Activated CD8-positive, alpha-beta T cell treated with anti-CD3 and anti-CD28 coated beads for 36 hours (primary cell): ENCODE data around the gene CAMSAP2. TPM values are rescaled to one million over a fixed set of nuclear protein-coding genes. Genes with fewer than 3 reads are reported as not detected.

Experiments
- ATAC-seq: fragments of 200-7000 bp; cut with Tn5 transposase; one replicate; pipeline ENCODE4 v1.10.0; 2021; ENCODE audit warnings: mild to moderate bottlenecking, moderate library complexity
- CTCF ChIA-PET: fragments of 350-600 bp; sonication (Branson Sonifier 250); formaldehyde crosslinking; loops from one replicate; lab custom pipeline; 2021; ENCODE audit warnings: antibody characterized with exemption; lab: Charles Lee
- POLR2A ChIA-PET: fragments of 350-600 bp; sonication (Branson Sonifier 250); formaldehyde crosslinking; loops from one replicate; lab custom pipeline; 2021; ENCODE audit warnings: antibody characterized with exemption; lab: Charles Lee
- DNase-seq: peaks from one replicate; pipeline ENCODE4 v3.0.0-alpha.2; 2020
- H3K27ac Mint-ChIP-seq: one replicate; pipeline ENCODE4 v1.8.0; 2021; ENCODE audit warnings: mild to moderate bottlenecking, mixed read lengths
- H3K27me3 Mint-ChIP-seq: one replicate; pipeline ENCODE4 v1.8.0; 2021; ENCODE audit warnings: mixed read lengths
- H3K36me3 Mint-ChIP-seq: one replicate; pipeline ENCODE4 v1.8.0; 2021; ENCODE audit warnings: low read depth, mixed read lengths
- H3K4me1 Mint-ChIP-seq: one replicate; pipeline ENCODE4 v1.8.0; 2021; ENCODE audit warnings: low read depth, mixed read lengths
- H3K4me3 Mint-ChIP-seq: one replicate; pipeline ENCODE4 v1.8.0; 2021; ENCODE audit warnings: mild to moderate bottlenecking, moderate library complexity, mixed read lengths
- H3K9me3 Mint-ChIP-seq: one replicate; pipeline ENCODE4 v1.8.0; 2021; ENCODE audit warnings: mixed read lengths
- intact Hi-C: fragments of 100-400 bp; cut with micrococcal nuclease; formaldehyde crosslinking; loops from one replicate; pipeline ENCODE4 v1.10.0; 2022
- total RNA-seq, 2 experiments: library from RNA; stranded (reverse); gene quantifications; one replicate each; pipeline ENCODE4 v1.2.3, GENCODE V29; 2021
- TF ChIP-seq, protein P1 (sequence below): fragments of 200-600 bp; IDR thresholded peaks from one replicate; pipeline ENCODE4 v1.8.0; 2022; ENCODE audit warnings: antibody characterized with exemption, mild to moderate bottlenecking

The CAMSAP2 gene
- total RNA-seq, 2 experiments from 2014 or later, result 1.8 to 2.1 TPM

DNA sequence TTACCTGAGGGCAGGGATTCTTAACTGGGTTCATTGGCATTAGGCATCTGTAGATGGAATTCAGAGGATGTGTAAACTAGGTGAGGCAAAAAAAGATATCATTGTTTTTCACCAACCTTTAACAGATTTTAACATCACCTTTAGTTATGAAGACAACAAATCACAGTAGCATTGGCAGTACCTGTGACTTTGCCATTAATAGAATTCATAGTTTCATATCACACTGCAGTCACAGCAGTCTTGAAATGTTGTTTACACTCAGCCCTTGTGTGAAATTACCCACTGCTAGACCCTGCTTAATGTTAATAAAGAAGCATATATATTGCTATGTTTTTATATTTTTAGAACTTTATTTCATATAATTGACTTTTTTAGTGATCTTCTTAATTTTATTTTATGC lies 154.3 kb downstream of the CAMSAP2 start:
- Mint-ChIP-seq H3K36me3 (no peaks in the 10 kb centered on the region), H3K27ac (no peak overlapping the region), H3K4me3 (no peak overlapping the region), H3K27me3 (peaks cover 35% of the 10 kb centered on the region), H3K4me1 (peaks cover 39% of the 10 kb centered on the region), H3K9me3 (no peaks in the 10 kb centered on the region)
- TF ChIP-seq, protein P1, sequence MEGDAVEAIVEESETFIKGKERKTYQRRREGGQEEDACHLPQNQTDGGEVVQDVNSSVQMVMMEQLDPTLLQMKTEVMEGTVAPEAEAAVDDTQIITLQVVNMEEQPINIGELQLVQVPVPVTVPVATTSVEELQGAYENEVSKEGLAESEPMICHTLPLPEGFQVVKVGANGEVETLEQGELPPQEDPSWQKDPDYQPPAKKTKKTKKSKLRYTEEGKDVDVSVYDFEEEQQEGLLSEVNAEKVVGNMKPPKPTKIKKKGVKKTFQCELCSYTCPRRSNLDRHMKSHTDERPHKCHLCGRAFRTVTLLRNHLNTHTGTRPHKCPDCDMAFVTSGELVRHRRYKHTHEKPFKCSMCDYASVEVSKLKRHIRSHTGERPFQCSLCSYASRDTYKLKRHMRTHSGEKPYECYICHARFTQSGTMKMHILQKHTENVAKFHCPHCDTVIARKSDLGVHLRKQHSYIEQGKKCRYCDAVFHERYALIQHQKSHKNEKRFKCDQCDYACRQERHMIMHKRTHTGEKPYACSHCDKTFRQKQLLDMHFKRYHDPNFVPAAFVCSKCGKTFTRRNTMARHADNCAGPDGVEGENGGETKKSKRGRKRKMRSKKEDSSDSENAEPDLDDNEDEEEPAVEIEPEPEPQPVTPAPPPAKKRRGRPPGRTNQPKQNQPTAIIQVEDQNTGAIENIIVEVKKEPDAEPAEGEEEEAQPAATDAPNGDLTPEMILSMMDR, result no peak
- CTCF ChIA-PET, result interaction anchor here (1.3 kb wide), 1 partner anchor 8 kb away, joined by 3 read pairs; no protein-coding TSS in a partner anchor
- DNase-seq, result no peak
- ATAC-seq, result no peak
- POLR2A ChIA-PET, result no interaction called here
- intact Hi-C loops, result no loop called here

DNA sequence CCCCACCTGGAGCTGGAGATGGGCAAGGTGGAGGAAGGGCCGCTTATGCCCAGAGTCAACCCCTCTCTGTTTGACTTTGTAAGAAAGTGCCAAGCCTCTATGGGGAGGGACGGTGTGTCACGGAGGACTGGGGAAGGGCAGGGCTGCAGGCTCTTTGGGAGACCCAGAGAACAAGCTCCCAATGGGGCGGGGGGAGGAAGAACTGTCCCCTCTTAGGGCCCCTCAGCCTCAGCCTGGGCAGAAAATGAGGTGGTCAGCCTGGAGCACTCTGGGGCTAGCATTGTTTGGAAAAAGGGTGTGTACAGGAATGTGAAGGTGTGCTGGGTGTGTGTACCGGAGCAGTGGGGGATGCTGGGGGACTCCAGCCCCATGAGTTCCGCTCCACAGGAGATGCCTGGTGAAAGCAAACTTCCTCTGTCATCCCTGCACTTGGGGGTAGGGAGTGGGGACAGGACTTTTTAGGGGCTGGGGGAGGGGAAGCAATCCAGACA lies 154.8 kb downstream of the CAMSAP2 start:
- no peaks in the 10 kb centered on the region for H3K36me3 Mint-ChIP-seq
- intact Hi-C loops, result no loop called here
- H3K4me3 Mint-ChIP-seq, result no peak overlapping the region
- TF ChIP-seq, protein P1, result no peak
- H3K27ac Mint-ChIP-seq, result no peak overlapping the region
- DNase-seq, result no peak
- H3K4me1 Mint-ChIP-seq, result peaks cover 34% of the 10 kb centered on the region
- peaks cover 35% of the 10 kb centered on the region for H3K27me3 Mint-ChIP-seq
- H3K9me3 Mint-ChIP-seq, result no peaks in the 10 kb centered on the region
- ATAC-seq, result no peak
- POLR2A ChIA-PET, result no interaction called here
- CTCF ChIA-PET, result no interaction called here

DNA sequence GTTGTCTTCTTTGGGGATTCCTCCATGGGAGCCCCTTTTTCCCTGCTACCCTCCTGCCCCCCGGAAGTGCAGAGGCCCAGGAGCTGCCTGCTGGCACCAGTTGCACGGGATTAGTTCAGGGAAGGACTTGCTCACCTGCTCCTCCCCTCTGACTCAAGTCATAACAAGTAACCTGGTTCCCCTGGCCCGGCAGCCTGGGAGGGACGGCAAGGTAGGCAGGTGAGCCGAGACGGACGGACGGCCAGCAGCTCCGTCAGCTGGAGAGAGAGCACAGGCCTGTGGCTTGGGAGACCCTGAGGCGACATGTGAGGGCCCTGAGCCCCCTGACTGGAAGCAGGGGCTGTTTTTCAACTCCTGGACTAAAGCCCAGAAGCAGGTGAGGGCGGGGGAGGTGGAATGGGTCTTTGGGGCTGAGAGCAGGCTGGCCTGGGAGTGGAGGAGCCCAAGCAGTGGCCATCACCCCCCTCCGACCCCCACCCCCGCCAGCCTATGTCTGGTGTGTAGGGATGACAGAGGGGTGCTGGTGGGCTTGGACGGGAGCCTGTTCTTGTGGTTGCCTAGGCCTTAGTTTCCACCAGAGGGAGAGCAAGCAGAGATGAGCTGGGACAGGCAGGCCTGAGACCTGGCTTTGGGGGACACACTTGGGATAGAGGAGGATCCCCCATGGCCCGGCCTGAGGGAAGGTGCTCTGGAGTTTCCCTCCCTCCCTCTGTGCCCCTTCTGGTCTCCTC lies 156.2 kb downstream of the CAMSAP2 start, which contains the start of gene INAVA:
TSS of gene INAVA (plus strand) at position 189 of the 731 bp plus-strand sequence. CDS start 3,501 bp downstream, outside the sequence.
- peaks cover 19% of the 10 kb centered on the region for H3K4me1 Mint-ChIP-seq

DNA sequence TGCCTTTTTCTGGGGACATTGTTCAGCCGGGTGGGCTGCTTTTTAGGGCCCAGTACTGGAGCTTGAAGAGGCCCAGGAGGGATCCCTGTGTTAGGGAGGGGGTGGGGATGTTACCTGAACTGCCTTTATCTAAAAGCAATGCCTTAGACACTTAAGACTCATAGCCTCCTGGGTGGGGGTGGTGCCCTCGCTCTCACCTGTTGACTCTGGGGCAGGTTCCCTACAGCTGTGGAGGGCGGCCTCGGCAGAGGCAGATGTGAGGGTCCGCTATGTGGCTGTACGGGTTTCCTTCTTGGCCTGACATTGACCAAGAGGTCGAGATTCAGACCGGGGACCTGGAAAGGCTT lies 156.7 kb downstream of the CAMSAP2 start:
- H3K9me3 Mint-ChIP-seq, result no peaks in the 10 kb centered on the region
- DNase-seq, result no peak
- CTCF ChIA-PET, result interaction anchor here (1.1 kb wide), 1 partner anchor 84 kb away, joined by 3 read pairs; no protein-coding TSS in a partner anchor
- peaks cover 34% of the 10 kb centered on the region for H3K27me3 Mint-ChIP-seq
- no peak overlapping the region for H3K27ac Mint-ChIP-seq
- H3K4me3 Mint-ChIP-seq, result no peak overlapping the region
- peaks cover 14% of the 10 kb centered on the region for H3K4me1 Mint-ChIP-seq
- TF ChIP-seq, protein P1, result no peak
- POLR2A ChIA-PET, result interaction anchor here (0.7 kb wide), 1 partner anchor 17 kb away, joined by 3 read pairs; no protein-coding TSS in a partner anchor
- no peaks in the 10 kb centered on the region for H3K36me3 Mint-ChIP-seq
- intact Hi-C loops, result no loop called here
- ATAC-seq, result no peak

More for the DNA sequence above, 156.2 kb downstream of the CAMSAP2 start, which contains the start of gene INAVA:
- H3K27me3 Mint-ChIP-seq, result peaks cover 35% of the 10 kb centered on the region
- no peak for ATAC-seq
- no peak within 1 kb of the TSS for H3K27ac Mint-ChIP-seq
- TF ChIP-seq, protein P1, result no peak
- DNase-seq, result no peak
- H3K36me3 Mint-ChIP-seq, result no peaks in the 10 kb centered on the region
- H3K9me3 Mint-ChIP-seq, result no peaks in the 10 kb centered on the region
- POLR2A ChIA-PET, result interaction anchor here (0.6 to 0.8 kb wide), 2 partner anchors 8 to 355 kb away, joined by 3 read pairs; no protein-coding TSS in a partner anchor
- CTCF ChIA-PET, result interaction anchor here (1.1 kb wide), 1 partner anchor 84 kb away, joined by 3 read pairs; no protein-coding TSS in a partner anchor
- no peak within 1 kb of the TSS for H3K4me3 Mint-ChIP-seq
- intact Hi-C loops, result no loop called here
